HepG2 (cell line): Measurements from ENCODE around the gene MAMSTR. TPM values are rescaled to one million over a fixed set of nuclear protein-coding genes. Genes with fewer than 3 reads are reported as not detected.

Experiments used
- BCLAF1 ChIP-seq: fragments of 450-650 bp; IDR thresholded peaks from 2 replicates; pipeline ENCODE4 v1.6.1; 2017; ENCODE audit warnings: mild to moderate bottlenecking
- HNF1A ChIP-seq, 2 experiments: sonication (generic) in 1 of 2; formaldehyde crosslinking in 1 of 2; IDR thresholded peaks; 2 replicates each; pipeline versions ENCODE4 v1.4.0 to v1.6.1; 2016 to 2020; ENCODE audit warnings: borderline replicate concordance in 1 of 2, low read depth in 1 of 2, mild to moderate bottlenecking in 1 of 2, missing genetic modification reagents in 1 of 2
- HOXD1 ChIP-seq: sonication (generic); formaldehyde crosslinking; IDR thresholded peaks from 2 replicates; pipeline ENCODE4 v1.5.0; 2020; ENCODE audit warnings: missing genetic modification reagents
- MAFK ChIP-seq, 2 experiments: IDR thresholded peaks in 1 of 2; conservative IDR thresholded peaks in 1 of 2; 2 replicates each; pipeline ENCODE4 v1.6.1; 2011; ENCODE audit warnings: improper control_type of control experiment in 2 of 2, low read length in 2 of 2
- NFAT5 ChIP-seq: sonication (generic); formaldehyde crosslinking; IDR thresholded peaks from 2 replicates; pipeline ENCODE4 v1.4.0; 2020; ENCODE audit warnings: missing genetic modification reagents
- SKI ChIP-seq: fragments of 450-650 bp; IDR thresholded peaks from one replicate; pipeline ENCODE4 v1.6.1; 2018; ENCODE audit warnings: mild to moderate bottlenecking; ENCODE audit not compliant: partially characterized antibody
- SOX5 ChIP-seq: IDR thresholded peaks from 2 replicates; pipeline ENCODE4 v1.6.1; 2016; ENCODE audit warnings: borderline replicate concordance
- TEAD2 ChIP-seq: sonication (generic); formaldehyde crosslinking; IDR thresholded peaks from 2 replicates; pipeline ENCODE4 v1.9.0; 2021; ENCODE audit warnings: missing genetic modification reagents
- U2AF1 ChIP-seq: fragments of 200-400 bp; formaldehyde crosslinking; optimal IDR thresholded peaks from 2 replicates; pipeline ENCODE3; 2017; ENCODE audit warnings: mild to moderate bottlenecking, low read depth, low read length
- ZNF678 ChIP-seq: sonication (generic); formaldehyde crosslinking; IDR thresholded peaks from 2 replicates; pipeline ENCODE4 v1.4.0; 2020; ENCODE audit warnings: mild to moderate bottlenecking, missing genetic modification reagents
- polyA plus RNA-seq, 8 experiments: library from polyadenylated mRNA; depleted of rRNA in 3 of 8; stranded (reverse) in 7 of 8; unstranded in 1 of 8; fragments of >200 nt; fragmentation: Illumina TruSeq in 4 of 8; extraction: Trizol in 4 of 8; gene quantifications; 2 replicates each; pipeline versions ENCODE4 v1.2.1 to v1.2.3, GENCODE V29; 2011 to 2016; ENCODE audit warnings: low read depth in 4 of 8, missing spikeins in 1 of 8, mixed read lengths in 1 of 8; ENCODE audit not compliant: insufficient read depth in 1 of 8
- total RNA-seq, 5 experiments: library from RNA; depleted of rRNA; stranded (reverse); fragments of >200 nt; fragmentation: Illumina TruSeq; extraction: Trizol; gene quantifications; 2 replicates each; pipeline ENCODE4 v1.2.3, GENCODE V29; 2016; ENCODE audit warnings: low read depth in 1 of 5
- TF ChIP-seq, protein P1 (sequence below): sonication (generic); formaldehyde crosslinking; IDR thresholded peaks from 2 replicates; pipeline ENCODE4 v1.5.0; 2020; ENCODE audit warnings: mild to moderate bottlenecking, low read depth, missing genetic modification reagents, borderline replicate concordance

MAMSTR gene
- total and polyA plus RNA-seq, 2 of the 13 experiments (the other 11 are each of a cell fraction or from before 2014, with no cell fraction given) = 2.2 to 2.4 TPM

GRCh38 chr19:48718711-48719231 is 754 bp downstream of the MAMSTR start (continued):
- TF ChIP-seq HNF1A (IDR thresholded peaks at IDR 0.05; ENCODE audit: low read depth) (no peak), HNF1A (CRISPR knock-in tag; IDR thresholded peaks at IDR 0.05; ENCODE audit: borderline replicate concordance) (peak; percentile 34; the same call in 1 of the 2 replicates), NFAT5 (CRISPR knock-in tag) (no peak), ZNF678 (CRISPR knock-in tag) (no peak), SKI (peak; percentile 97), BCLAF1 (no peak), U2AF1 (no peak), HOXD1 (no peak), TEAD2 (CRISPR knock-in tag) (no peak), MAFK (conservative IDR thresholded peaks at IDR 0.05 in 1 of 2, IDR thresholded peaks at IDR 0.05 in 1 of 2; ENCODE audit: low read length in 2 of 2) (no peak), SOX5 (CRISPR knock-in tag) (peak; percentile 51; the same call in 1 of the 2 replicates)
- TF ChIP-seq, protein P1, sequence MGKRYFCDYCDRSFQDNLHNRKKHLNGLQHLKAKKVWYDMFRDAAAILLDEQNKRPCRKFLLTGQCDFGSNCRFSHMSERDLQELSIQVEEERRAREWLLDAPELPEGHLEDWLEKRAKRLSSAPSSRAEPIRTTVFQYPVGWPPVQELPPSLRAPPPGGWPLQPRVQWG (CRISPR knock-in tag) = no peak
